Keratinocyte (primary cell): Measurements from ENCODE around the gene CDH13.

Source experiments
- EZH2 ChIP-seq: IDR thresholded peaks from one replicate; pipeline ENCODE4 v1.6.1; 2012; ENCODE audit warnings: inconsistent platforms, mild to moderate bottlenecking, low read length, moderate library complexity
- TF ChIP-seq, protein P1 (sequence below), 3 experiments: IDR thresholded peaks in 1 of 3; conservative IDR thresholded peaks in 1 of 3; optimal IDR thresholded peaks in 1 of 3; 2 replicates in 2 of 3; 3 replicates in 1 of 3; pipeline versions ENCODE3 to v1.5.1; 2011; ENCODE audit warnings: low read length in 3 of 3, mild to moderate bottlenecking in 3 of 3, moderate library complexity in 2 of 3, control low read depth in 1 of 3, inconsistent platforms in 1 of 3; ENCODE audit not compliant: insufficient read depth in 2 of 3; ENCODE audit errors: extremely low read depth in 1 of 3

DNA sequence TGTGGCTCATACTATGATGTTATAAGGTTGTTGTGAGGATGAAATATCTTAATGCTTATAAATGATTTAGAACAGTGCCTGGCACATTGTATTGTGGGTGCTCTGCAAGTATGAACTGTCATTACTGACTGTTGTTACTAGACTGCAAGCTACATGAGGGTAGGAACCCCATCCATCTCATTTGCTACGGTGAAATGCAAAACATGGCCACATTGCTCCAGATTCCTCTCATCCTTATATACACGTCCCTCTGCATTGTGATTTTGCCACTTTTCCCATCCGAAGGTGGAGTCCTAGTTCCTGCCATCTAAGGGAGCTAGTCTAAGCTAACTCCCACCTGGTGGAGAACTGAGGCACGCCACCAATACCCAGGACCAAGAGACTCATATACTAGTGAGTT, 1210.8 kb downstream of the CDH13 start:
- TF ChIP-seq EZH2 = no peak
- TF ChIP-seq, protein P1, sequence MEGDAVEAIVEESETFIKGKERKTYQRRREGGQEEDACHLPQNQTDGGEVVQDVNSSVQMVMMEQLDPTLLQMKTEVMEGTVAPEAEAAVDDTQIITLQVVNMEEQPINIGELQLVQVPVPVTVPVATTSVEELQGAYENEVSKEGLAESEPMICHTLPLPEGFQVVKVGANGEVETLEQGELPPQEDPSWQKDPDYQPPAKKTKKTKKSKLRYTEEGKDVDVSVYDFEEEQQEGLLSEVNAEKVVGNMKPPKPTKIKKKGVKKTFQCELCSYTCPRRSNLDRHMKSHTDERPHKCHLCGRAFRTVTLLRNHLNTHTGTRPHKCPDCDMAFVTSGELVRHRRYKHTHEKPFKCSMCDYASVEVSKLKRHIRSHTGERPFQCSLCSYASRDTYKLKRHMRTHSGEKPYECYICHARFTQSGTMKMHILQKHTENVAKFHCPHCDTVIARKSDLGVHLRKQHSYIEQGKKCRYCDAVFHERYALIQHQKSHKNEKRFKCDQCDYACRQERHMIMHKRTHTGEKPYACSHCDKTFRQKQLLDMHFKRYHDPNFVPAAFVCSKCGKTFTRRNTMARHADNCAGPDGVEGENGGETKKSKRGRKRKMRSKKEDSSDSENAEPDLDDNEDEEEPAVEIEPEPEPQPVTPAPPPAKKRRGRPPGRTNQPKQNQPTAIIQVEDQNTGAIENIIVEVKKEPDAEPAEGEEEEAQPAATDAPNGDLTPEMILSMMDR (optimal IDR thresholded peaks at IDR 0.05 in 1 of 3, IDR thresholded peaks at IDR 0.05 in 1 of 3, conservative IDR thresholded peaks at IDR 0.05 in 1 of 3; ENCODE audit: extremely low read depth in 1 of 3, insufficient read depth in 2 of 3, low read length in 3 of 3) = no peak
